Measurements from ENCODE around the gene CLSTN2. TPM values are rescaled to one million over a fixed set of nuclear protein-coding genes. Genes with fewer than 3 reads are reported as not detected.

Gene CLSTN2
- total RNA-seq, 1 experiment from 2014 or later: 0.02 TPM

DNA sequence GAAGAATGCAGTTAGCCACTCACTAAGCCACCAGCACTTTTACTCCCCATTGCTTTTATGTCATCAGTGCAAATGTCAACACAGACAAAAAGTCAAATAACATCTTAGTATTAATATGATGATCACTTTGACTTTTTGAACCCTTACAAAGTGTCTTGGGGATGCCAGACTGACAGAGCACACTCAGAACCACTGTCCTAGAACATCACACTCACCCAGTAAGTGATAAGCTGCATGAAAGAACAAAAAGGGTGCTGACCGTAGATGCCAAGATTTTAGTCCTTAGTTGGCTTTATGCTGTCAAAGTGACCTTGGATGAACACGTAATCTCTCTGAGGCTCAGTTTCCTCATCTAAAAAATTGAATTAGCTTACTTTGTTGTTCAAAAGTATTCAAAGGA is 463.4 kb downstream of the CLSTN2 start (continued):
- TF ChIP-seq SP1 (IDR thresholded peaks at IDR 0.05; ENCODE audit: low read depth) (no peak), SIN3A (IDR thresholded peaks at IDR 0.05; ENCODE audit: low read depth) (no peak)

GRCh38 chr3:140399871-140400270 is 464.9 kb downstream of the CLSTN2 start:
- DNase-seq (ENCODE audit: low read depth, low spot score): no peak
- H3K9me2 ChIP-seq (ENCODE audit: insufficient read depth): no peaks in the 10 kb centered on the region
- intact Hi-C loops (cut with micrococcal nuclease): no loop called here
- H3K4me2 ChIP-seq (ENCODE audit: low read length): no peak overlapping the region
- H2AFZ ChIP-seq (ENCODE audit: low read depth, low read length, poor library complexity, severe bottlenecking): no peak overlapping the region
- ChIA-PET CTCF (no interaction called here), POLR2A (no interaction called here), RAD21 (ENCODE audit: low non-redundant PET in 1 of 2, low total read pairs in 2 of 2, uncharacterized antibody in 2 of 2, unreplicated experiment in 2 of 2) (no interaction called here)
- no peak overlapping the region for H3K4me3 ChIP-seq (replicated peaks in 1 of 2; ENCODE audit: low read depth in 1 of 2, low read length in 2 of 2)
- BruUV-seq (replicated peaks): no TSS peak
- no peaks in the 10 kb centered on the region for H3K79me2 ChIP-seq (ENCODE audit: insufficient read depth, low read length)
- TF ChIP-seq EZH2phosphoT487 (IDR thresholded peaks at IDR 0.05; ENCODE audit: borderline replicate concordance) (no peak), FOSL1 (IDR thresholded peaks at IDR 0.05; ENCODE audit: low read depth) (no peak), SIN3A (IDR thresholded peaks at IDR 0.05; ENCODE audit: low read depth) (no peak), ATF3 (IDR thresholded peaks at IDR 0.05) (no peak), CTCF (IDR thresholded peaks at IDR 0.05 in 2 of 3, conservative IDR thresholded peaks at IDR 0.05 in 1 of 3; ENCODE audit: borderline replicate concordance in 1 of 3, insufficient read depth in 1 of 3, low read depth in 2 of 3, low read length in 2 of 3) (no peak), SRF (IDR thresholded peaks at IDR 0.05; ENCODE audit: low read depth) (no peak), ZNF274 (IDR thresholded peaks at IDR 0.05; ENCODE audit: low read depth, low read length) (no peak)
- TF ChIP-seq, protein P1, sequence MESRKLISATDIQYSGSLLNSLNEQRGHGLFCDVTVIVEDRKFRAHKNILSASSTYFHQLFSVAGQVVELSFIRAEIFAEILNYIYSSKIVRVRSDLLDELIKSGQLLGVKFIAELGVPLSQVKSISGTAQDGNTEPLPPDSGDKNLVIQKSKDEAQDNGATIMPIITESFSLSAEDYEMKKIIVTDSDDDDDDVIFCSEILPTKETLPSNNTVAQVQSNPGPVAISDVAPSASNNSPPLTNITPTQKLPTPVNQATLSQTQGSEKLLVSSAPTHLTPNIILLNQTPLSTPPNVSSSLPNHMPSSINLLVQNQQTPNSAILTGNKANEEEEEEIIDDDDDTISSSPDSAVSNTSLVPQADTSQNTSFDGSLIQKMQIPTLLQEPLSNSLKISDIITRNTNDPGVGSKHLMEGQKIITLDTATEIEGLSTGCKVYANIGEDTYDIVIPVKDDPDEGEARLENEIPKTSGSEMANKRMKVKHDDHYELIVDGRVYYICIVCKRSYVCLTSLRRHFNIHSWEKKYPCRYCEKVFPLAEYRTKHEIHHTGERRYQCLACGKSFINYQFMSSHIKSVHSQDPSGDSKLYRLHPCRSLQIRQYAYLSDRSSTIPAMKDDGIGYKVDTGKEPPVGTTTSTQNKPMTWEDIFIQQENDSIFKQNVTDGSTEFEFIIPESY (IDR thresholded peaks at IDR 0.05; ENCODE audit: extremely low read depth, insufficient replicate concordance, low read length): no peak
- TF ChIP-seq, protein P2, sequence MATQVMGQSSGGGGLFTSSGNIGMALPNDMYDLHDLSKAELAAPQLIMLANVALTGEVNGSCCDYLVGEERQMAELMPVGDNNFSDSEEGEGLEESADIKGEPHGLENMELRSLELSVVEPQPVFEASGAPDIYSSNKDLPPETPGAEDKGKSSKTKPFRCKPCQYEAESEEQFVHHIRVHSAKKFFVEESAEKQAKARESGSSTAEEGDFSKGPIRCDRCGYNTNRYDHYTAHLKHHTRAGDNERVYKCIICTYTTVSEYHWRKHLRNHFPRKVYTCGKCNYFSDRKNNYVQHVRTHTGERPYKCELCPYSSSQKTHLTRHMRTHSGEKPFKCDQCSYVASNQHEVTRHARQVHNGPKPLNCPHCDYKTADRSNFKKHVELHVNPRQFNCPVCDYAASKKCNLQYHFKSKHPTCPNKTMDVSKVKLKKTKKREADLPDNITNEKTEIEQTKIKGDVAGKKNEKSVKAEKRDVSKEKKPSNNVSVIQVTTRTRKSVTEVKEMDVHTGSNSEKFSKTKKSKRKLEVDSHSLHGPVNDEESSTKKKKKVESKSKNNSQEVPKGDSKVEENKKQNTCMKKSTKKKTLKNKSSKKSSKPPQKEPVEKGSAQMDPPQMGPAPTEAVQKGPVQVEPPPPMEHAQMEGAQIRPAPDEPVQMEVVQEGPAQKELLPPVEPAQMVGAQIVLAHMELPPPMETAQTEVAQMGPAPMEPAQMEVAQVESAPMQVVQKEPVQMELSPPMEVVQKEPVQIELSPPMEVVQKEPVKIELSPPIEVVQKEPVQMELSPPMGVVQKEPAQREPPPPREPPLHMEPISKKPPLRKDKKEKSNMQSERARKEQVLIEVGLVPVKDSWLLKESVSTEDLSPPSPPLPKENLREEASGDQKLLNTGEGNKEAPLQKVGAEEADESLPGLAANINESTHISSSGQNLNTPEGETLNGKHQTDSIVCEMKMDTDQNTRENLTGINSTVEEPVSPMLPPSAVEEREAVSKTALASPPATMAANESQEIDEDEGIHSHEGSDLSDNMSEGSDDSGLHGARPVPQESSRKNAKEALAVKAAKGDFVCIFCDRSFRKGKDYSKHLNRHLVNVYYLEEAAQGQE (IDR thresholded peaks at IDR 0.05; ENCODE audit: low read depth): no peak
- TF ChIP-seq, protein P3, sequence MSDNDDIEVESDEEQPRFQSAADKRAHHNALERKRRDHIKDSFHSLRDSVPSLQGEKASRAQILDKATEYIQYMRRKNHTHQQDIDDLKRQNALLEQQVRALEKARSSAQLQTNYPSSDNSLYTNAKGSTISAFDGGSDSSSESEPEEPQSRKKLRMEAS (IDR thresholded peaks at IDR 0.05): no peak
- no peak overlapping the region for H3K27ac ChIP-seq (ENCODE audit: low read depth, low read length)
- H3K9me3 ChIP-seq (ENCODE audit: control insufficient read depth in 1 of 2, insufficient read depth in 1 of 2, low read depth in 1 of 2, low read length in 2 of 2): no peaks in the 10 kb centered on the region
- H4K20me1 ChIP-seq (ENCODE audit: insufficient read depth): no peaks in the 10 kb centered on the region
- no peaks in the 10 kb centered on the region for H3K36me3 ChIP-seq (ENCODE audit: control insufficient read depth in 1 of 2, insufficient read depth in 2 of 2, low read length in 2 of 2)
- H3K9ac ChIP-seq (ENCODE audit: low read length): no peak overlapping the region
- ATAC-seq: no peak
- no peaks in the 10 kb centered on the region for H3K4me1 ChIP-seq (ENCODE audit: control insufficient read depth in 1 of 2, insufficient read depth in 2 of 2, low read length in 2 of 2)
- H3K27me3 ChIP-seq (ENCODE audit: insufficient read depth, low read length): peaks cover 12% of the 10 kb centered on the region

Data from HCT116 (cell line).